Erythroblast (primary cell): ENCODE measurements around the gene CACNA1D.

ENCODE experiments used
- GATA1 ChIP-seq: IDR thresholded peaks from 2 replicates; pipeline ENCODE4 v1.6.1; 2011; ENCODE audit warnings: low read depth, mild to moderate bottlenecking, control low read depth, low read length, moderate library complexity
- POLR2A ChIP-seq: IDR thresholded peaks from 2 replicates; pipeline ENCODE4 v1.6.1; 2011; ENCODE audit warnings: mild to moderate bottlenecking, low read length

DNA sequence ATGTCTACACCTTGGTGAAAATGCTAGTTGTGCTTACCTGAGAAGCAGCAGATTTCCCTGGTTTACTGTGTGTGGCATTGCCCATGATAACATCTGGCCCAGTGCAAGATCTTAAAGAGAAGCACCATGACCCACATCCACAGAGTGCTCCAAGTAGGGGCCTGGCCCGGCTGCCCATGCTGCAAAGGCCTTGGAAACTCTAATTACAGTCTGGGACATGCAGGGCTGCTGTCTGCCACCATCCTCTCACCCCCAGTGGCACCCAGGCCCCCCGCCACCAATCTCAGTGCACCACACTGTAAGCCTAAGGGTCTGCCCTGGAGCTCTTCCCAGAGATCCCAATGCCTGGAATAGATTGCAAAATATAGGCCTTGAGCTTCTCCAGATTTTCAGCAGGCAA lies 219.2 kb downstream of the CACNA1D start:
- TF ChIP-seq POLR2A = no peak
- TF ChIP-seq GATA1 = no peak
